ENCODE results near the gene RFTN1.

Gene RFTN1

DNA sequence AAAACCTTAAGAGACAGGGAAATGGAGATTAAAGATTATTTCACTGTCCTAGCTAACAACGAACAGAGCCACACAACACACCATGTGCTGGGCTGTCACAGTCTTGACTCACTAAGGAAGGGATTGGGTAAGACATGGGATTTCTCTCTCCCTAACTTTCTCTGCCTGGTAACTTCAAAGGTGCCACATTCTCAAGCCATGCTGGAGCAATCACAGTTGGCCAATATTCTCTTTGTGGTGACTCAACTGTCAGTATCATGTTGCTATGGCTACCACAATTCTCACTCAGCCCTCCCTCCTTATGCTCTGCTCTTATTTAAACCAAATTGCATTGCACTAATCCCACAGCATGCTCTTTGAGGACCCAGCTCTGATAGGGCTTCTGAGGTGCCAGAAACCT, 174.5 kb downstream of the RFTN1 start:
- H3K27ac ChIP-seq: no peak overlapping the region
- TF ChIP-seq, protein P1, sequence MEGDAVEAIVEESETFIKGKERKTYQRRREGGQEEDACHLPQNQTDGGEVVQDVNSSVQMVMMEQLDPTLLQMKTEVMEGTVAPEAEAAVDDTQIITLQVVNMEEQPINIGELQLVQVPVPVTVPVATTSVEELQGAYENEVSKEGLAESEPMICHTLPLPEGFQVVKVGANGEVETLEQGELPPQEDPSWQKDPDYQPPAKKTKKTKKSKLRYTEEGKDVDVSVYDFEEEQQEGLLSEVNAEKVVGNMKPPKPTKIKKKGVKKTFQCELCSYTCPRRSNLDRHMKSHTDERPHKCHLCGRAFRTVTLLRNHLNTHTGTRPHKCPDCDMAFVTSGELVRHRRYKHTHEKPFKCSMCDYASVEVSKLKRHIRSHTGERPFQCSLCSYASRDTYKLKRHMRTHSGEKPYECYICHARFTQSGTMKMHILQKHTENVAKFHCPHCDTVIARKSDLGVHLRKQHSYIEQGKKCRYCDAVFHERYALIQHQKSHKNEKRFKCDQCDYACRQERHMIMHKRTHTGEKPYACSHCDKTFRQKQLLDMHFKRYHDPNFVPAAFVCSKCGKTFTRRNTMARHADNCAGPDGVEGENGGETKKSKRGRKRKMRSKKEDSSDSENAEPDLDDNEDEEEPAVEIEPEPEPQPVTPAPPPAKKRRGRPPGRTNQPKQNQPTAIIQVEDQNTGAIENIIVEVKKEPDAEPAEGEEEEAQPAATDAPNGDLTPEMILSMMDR (conservative IDR thresholded peaks at IDR 0.05): no peak

DNA sequence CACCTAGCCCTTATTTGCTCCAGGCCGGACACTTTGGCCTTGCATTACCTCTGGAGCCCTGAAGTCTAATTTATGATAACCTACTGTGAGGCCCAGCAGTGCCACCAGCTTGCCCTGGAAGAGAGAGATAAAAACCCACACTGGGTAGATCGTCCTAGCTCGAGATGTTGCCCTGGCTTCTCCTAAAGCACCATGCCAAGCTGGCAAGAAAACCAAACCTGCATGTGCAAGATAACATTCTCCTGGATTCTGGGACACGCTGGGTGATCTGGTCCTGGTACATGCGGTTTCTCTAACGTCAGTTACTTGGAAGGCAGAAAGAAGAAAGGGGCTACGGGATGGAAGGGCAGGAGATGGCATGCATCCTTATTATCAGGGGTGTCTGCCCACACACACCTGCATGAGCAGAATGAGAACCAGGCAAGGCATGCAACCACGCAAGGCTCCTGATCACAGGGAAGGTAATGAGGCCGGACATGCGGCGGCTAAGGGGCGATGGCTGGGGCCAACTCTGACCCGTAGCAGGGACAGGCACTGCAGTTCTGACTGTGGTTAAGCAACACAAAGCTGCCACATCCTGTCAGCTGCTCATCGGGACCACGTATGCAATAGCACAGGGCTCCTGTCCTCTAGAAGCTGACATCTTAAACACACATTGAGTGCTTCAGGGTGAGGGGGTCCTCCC, 175.5 kb downstream of the RFTN1 start:
- TF ChIP-seq, protein P1 (conservative IDR thresholded peaks at IDR 0.05): no peak
- no peak overlapping the region for H3K27ac ChIP-seq

DNA sequence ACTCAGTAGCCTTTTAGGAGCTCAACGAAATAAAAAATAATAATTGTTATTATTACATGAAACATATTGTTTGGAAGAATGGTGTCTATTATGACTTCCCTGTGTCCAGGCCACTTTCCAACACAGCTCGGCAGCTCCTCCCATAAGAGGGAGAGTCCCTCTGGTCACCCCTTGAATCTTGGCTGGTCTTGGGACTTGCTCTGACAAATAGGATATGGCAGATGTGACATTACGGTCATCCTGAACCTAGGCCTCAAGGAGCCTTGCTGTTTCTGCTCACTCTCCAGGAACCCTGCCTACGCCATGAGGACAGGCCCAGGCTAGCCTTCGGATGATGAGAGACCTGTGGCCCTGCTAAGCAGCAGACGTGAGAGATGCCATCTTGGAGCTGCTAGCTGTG, 176.7 kb downstream of the RFTN1 start:
- no peak overlapping the region for H3K27ac ChIP-seq
- TF ChIP-seq, protein P1 (conservative IDR thresholded peaks at IDR 0.05): no peak

DNA sequence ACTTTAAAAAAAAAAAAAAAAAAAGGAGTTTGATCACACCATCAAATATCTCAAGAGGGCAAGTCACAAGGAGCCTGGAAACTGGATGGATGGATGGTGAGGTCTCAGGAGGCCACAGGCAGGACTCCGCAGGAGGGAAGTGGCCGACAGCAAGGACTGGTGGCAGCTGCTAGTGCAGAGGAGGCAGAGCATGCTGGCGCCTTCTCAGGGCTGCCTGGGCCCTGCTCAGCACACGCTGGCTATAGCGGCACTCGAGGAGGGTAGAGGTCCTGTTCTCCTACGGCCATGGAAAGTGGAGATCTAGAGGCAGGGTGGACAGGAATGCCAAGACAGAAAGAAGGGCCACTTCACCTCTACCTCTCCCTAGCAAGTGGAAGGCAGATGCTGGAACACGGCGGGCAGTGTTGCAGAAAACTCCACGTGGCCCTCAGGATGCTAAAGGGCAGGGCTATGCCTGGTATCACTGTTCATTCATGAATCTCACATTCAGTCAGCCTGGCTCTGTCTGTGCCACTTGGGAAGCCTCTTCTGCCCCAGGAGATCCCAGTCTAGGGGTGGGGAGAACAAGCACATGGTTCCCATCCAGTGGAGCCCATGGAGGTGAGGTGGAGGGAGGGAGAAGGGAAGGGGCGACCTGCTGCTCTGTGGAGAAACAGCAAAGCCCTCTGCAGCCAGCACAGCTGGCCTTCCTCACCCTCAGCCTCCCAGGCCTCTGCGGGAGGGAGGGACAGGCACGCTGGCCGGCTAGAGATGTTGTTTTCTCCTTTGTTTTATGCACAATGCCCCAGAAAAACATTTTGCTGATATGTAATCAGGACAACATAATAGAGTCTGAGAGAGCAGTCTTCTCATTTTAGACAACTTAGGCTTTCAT, 177.5 kb downstream of the RFTN1 start:
- TF ChIP-seq, protein P1 (conservative IDR thresholded peaks at IDR 0.05): no peak
- no peak overlapping the region for H3K27ac ChIP-seq

DNA sequence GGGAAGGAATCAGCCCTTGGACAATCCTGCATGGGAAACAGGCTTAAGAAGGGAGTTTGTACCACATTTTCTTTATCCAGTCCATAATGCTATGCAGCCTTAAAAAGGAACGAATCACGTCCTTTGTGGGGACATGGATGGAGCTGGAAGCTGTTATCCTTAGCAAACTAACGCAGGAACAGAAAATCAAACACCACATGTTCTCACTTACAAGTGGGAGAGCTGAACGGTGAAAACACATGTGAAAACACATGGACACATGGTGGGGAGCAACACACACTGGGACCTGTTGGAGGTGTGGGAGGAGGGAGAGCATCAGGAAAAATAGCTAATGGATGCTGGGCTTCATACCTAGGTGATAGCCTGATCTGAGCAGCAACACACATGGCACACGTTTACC, 178.2 kb downstream of the RFTN1 start:
- no peak overlapping the region for H3K27ac ChIP-seq
- TF ChIP-seq, protein P1 (conservative IDR thresholded peaks at IDR 0.05): no peak

DNA sequence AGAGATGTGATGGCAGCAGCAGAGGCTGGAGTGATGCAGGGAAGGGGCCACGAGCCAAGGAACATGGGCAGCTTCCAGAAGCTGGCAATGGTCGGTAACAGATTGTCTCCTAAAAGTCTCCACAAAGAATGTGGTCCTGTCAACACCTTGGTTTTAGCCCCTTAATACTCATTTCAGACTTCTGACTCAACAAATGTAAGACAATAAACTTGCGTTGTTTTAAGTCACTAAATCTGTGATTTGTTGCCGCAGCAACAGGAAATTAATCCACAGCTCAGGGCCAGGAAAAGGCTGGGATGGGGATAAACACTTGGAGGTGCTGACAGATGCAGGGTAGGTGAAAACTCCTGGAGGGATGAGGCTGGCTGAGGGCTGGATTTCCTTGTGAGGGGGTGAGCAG, 178.6 kb downstream of the RFTN1 start:
- TF ChIP-seq, protein P1 (conservative IDR thresholded peaks at IDR 0.05): no peak
- H3K27ac ChIP-seq: no peak overlapping the region

DNA sequence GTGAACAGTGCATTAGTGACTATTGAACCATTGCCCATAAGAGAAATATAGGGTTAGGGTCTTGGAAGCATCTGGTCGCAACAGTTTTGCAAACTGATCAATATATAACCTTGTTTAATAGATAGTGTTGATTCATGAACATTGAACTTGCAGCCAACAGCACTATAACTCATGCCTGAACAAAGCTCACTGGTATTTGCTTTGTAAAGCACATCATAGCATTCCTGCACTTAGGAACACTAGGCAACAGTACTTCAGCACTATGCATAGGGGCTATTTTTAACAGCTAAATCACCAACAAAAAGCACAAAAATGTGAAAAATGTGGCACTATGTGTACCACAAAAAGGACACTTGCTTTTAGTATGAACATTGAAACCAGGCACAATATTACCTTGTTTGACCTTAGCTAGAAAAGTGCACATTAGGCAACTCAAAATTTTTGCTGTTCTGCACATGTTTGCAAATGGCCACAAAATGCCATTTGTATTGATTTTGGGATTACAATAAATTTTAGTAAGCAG, 180.5 kb downstream of the RFTN1 start:
- TF ChIP-seq, protein P1 (conservative IDR thresholded peaks at IDR 0.05): no peak
- no peak overlapping the region for H3K27ac ChIP-seq

All from VCaP (cell line).